ENCODE measurements around the gene SLC4A8.

Gene SLC4A8

GRCh38 chr12:51395283-51396230 lies 29.1 kb upstream of the SLC4A8 start:
- no peak for DNase-seq (ENCODE audit: low read depth in 2 of 2)

- no peak for DNase-seq (ENCODE audit: low read depth in 2 of 2)
These were observed 27.0 kb upstream of the SLC4A8 start for GRCh38 chr12:51397670-51398069.

GRCh38 chr12:51399891-51400290 lies 24.7 kb upstream of the SLC4A8 start:
- no peak for DNase-seq (ENCODE audit: low read depth in 2 of 2)

GRCh38 chr12:51401020-51401419 lies 23.6 kb upstream of the SLC4A8 start:
- no peak for DNase-seq (ENCODE audit: low read depth in 2 of 2)

- DNase-seq (ENCODE audit: low read depth in 2 of 2), result no peak
These were observed 23.1 kb upstream of the SLC4A8 start for GRCh38 chr12:51401486-51401885.

GRCh38 chr12:51401900-51402299 lies 22.7 kb upstream of the SLC4A8 start:
- DNase-seq (ENCODE audit: low read depth in 2 of 2), result no peak

- DNase-seq (ENCODE audit: low read depth in 2 of 2), result no peak
These were observed 21.5 kb upstream of the SLC4A8 start for GRCh38 chr12:51403159-51403558.

GRCh38 chr12:51403681-51404136 lies 20.9 kb upstream of the SLC4A8 start:
- no peak for DNase-seq (ENCODE audit: low read depth in 2 of 2)

- DNase-seq (ENCODE audit: low read depth in 2 of 2), result no peak
These were observed 20.0 kb upstream of the SLC4A8 start for GRCh38 chr12:51404627-51405026.

GRCh38 chr12:51405801-51406207 lies 18.8 kb upstream of the SLC4A8 start:
- no peak for DNase-seq (ENCODE audit: low read depth in 2 of 2)

- DNase-seq (ENCODE audit: low read depth in 2 of 2), result no peak
These were observed 18.3 kb upstream of the SLC4A8 start for GRCh38 chr12:51406290-51406689.

GRCh38 chr12:51406859-51407258 lies 17.8 kb upstream of the SLC4A8 start:
- no peak for DNase-seq (ENCODE audit: low read depth in 2 of 2)

- no peak for DNase-seq (ENCODE audit: low read depth in 2 of 2)
These were observed 17.0 kb upstream of the SLC4A8 start for GRCh38 chr12:51407604-51408003.

- DNase-seq (ENCODE audit: low read depth in 2 of 2), result no peak
These were observed 14.8 kb upstream of the SLC4A8 start for GRCh38 chr12:51409846-51410245.

GRCh38 chr12:51413149-51413548 lies 11.5 kb upstream of the SLC4A8 start:
- no peak for DNase-seq (ENCODE audit: low read depth in 2 of 2)

GRCh38 chr12:51413791-51414190 lies 10.8 kb upstream of the SLC4A8 start:
- DNase-seq (ENCODE audit: low read depth in 2 of 2), result no peak

GRCh38 chr12:51415931-51416330 lies 8.7 kb upstream of the SLC4A8 start:
- no peak for DNase-seq (ENCODE audit: low read depth in 2 of 2)

- DNase-seq (ENCODE audit: low read depth in 2 of 2), result no peak
These were observed 6.8 kb upstream of the SLC4A8 start for GRCh38 chr12:51417826-51418225.

GRCh38 chr12:51419425-51420193 lies 5.0 kb upstream of the SLC4A8 start:
- DNase-seq (ENCODE audit: low read depth in 2 of 2), result no peak

GRCh38 chr12:51421266-51421884 lies 3.3 kb upstream of the SLC4A8 start:
- peak in 1 of 2 donors; percentile 1 for DNase-seq (ENCODE audit: low read depth in 2 of 2)

GRCh38 chr12:51424094-51424661 lies 453 bp upstream of the SLC4A8 start:
- no peak for DNase-seq (ENCODE audit: low read depth in 2 of 2)

GRCh38 chr12:51428256-51428655 lies 3.6 kb downstream of the SLC4A8 start:
- DNase-seq (ENCODE audit: low read depth in 2 of 2), result no peak

All from stimulated activated CD8-positive, alpha-beta memory T cell treated with anti-CD3 and anti-CD28 coated beads, Interleukin-7, amount 100 ng/mL, for 1 hour (primary cell).